Measurements from ENCODE around the gene ITPKB.

DNA sequence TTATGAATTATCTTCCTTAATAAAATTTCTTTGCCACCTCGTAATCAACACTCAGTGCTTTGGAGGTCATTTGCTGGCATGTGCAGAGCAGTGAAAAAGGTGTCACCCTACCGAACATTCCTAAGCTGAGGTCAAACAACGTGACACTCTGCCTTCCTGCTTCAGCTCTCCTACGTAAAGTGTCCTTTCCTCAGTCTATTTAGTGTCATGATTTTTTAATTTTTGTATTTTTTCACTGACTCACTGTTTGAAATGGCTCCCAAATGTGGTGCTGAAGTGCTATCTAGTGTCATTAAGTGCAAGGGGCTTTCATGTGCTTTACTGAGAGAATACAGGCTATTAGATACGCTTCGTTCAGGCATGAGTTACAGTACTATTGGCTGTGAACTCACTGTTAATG lies 37.0 kb upstream of the ITPKB start:
- TF ChIP-seq CTCF (IDR thresholded peaks at IDR 0.05) (no peak), EP300 (IDR thresholded peaks at IDR 0.05) (no peak), POLR2A (IDR thresholded peaks at IDR 0.05) (no peak)
